LNCAP (cell line): Measurements from ENCODE around the gene AVPI1.

Experiments used
- CTCF ChIP-seq: fragments of 450-650 bp; IDR thresholded peaks from 2 replicates; pipeline ENCODE4 v1.5.1; 2017; ENCODE audit warnings: mild to moderate bottlenecking

AVPI1 gene

GRCh38 chr10:97701438-97702069 is 14.5 kb upstream of the AVPI1 start:
- TF ChIP-seq CTCF: peak; percentile 89

- TF ChIP-seq CTCF: no peak
Measured at GRCh38 chr10:97690133-97690532, 3.1 kb upstream of the AVPI1 start.

- no peak for TF ChIP-seq CTCF
Measured at GRCh38 chr10:97689559-97690020, 2.5 kb upstream of the AVPI1 start.

GRCh38 chr10:97687785-97688781 is 1.0 kb upstream of the AVPI1 start:
- TF ChIP-seq CTCF: no peak

- no peak for TF ChIP-seq CTCF
Measured at GRCh38 chr10:97686301-97686961, 610 bp downstream of the AVPI1 start.

GRCh38 chr10:97685395-97685958 is 1.6 kb downstream of the AVPI1 start:
- TF ChIP-seq CTCF: no peak

GRCh38 chr10:97684866-97685394 is 2.1 kb downstream of the AVPI1 start:
- TF ChIP-seq CTCF: no peak
